ENCODE measurements around the gene PLEKHG2. TPM values are rescaled to one million over a fixed set of nuclear protein-coding genes. Genes with fewer than 3 reads are reported as not detected.
A peak's percentile ranks its signal among the peaks of the same experiment; 100 is the strongest.

The PLEKHG2 gene
- total and polyA plus RNA-seq, 9 of the 15 experiments (the other 6 are each of a cell fraction or from before 2014, with no cell fraction given) = 0.98 to 45.7 (median 9.8) TPM

DNA sequence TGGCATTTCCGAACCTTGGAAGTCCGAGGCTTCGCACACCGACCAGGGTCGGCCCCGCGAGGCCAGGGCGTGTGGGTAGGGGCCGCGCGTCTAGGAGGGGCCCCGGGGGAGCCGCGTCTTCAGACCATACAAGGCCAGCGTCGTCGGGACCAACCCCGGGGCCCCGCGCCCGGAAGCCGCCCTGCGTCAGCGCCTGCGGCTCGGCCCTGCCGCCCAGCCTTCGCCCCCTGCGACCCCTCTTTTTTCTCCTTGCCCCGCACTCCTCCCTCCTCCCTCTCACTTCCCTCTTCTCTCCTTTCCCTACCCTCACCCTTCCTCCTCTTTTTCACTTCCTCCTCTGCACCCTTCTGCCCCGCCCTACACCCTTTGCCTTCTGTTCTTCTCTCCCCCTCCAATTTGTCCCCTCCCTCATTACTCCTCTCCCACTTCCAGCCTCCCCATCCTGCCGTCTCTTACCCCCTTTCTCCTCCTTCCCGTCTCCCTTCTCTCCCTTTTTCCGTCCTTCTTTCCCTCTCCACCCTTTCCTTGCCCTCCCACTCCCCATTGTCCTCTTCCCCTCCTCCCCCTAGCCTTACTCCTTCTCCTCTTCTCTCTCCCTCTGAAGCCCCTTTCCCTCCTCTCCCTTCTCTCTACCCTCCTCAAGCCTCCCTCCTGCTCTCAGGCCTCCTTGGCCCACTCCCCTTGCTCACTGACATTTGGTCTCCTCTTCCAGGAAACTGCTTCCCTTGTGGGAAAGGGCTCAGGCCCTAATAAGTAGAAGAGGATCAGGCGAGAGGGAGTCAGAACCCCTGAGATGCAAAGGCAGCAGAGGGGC is 2.2 kb upstream of the PLEKHG2 start (continued):
- TF ChIP-seq SPI1 (IDR thresholded peaks at IDR 0.05; ENCODE audit: borderline replicate concordance, low read depth, low read length) = peak; percentile 90; the same call in 1 of the 2 replicates
- TF ChIP-seq ZBTB7A (IDR thresholded peaks at IDR 0.05; ENCODE audit: borderline replicate concordance, control insufficient read depth, low read depth, low read length) = peak; percentile 88
- TF ChIP-seq CXXC5 (CRISPR knock-in tag; IDR thresholded peaks at IDR 0.05) = peak; percentile 2; the same call in 1 of the 2 replicates
- TF ChIP-seq RBM17 (IDR thresholded peaks at IDR 0.05; ENCODE audit: borderline replicate concordance, low read depth, low read length) = no peak
- TF ChIP-seq, protein P1, sequence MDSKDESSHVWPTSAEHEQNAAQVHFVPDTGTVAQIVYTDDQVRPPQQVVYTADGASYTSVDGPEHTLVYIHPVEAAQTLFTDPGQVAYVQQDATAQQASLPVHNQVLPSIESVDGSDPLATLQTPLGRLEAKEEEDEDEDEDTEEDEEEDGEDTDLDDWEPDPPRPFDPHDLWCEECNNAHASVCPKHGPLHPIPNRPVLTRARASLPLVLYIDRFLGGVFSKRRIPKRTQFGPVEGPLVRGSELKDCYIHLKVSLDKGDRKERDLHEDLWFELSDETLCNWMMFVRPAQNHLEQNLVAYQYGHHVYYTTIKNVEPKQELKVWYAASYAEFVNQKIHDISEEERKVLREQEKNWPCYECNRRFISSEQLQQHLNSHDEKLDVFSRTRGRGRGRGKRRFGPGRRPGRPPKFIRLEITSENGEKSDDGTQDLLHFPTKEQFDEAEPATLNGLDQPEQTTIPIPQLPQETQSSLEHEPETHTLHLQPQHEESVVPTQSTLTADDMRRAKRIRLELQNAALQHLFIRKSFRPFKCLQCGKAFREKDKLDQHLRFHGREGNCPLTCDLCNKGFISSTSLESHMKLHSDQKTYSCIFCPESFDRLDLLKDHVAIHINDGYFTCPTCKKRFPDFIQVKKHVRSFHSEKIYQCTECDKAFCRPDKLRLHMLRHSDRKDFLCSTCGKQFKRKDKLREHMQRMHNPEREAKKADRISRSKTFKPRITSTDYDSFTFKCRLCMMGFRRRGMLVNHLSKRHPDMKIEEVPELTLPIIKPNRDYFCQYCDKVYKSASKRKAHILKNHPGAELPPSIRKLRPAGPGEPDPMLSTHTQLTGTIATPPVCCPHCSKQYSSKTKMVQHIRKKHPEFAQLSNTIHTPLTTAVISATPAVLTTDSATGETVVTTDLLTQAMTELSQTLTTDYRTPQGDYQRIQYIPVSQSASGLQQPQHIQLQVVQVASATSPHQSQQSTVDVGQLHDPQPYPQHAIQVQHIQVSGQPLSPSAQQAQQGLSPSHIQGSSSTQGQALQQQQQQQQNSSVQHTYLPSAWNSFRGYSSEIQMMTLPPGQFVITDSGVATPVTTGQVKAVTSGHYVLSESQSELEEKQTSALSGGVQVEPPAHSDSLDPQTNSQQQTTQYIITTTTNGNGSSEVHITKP (IDR thresholded peaks at IDR 0.05; ENCODE audit: partially characterized antibody) = peak; percentile 36
- TF ChIP-seq SMARCE1 (IDR thresholded peaks at IDR 0.05) = peak; percentile 90
- peak; percentile 20; the same call in 1 of the 2 replicates for TF ChIP-seq NFIC (IDR thresholded peaks at IDR 0.05)
- TF ChIP-seq RBM39 (optimal IDR thresholded peaks at IDR 0.05; ENCODE audit: low read depth, low read length) = peak; percentile 64
- TF ChIP-seq EGR1 (conservative IDR thresholded peaks at IDR 0.05) = no peak
- TF ChIP-seq JUND (IDR thresholded peaks at IDR 0.05; ENCODE audit: borderline replicate concordance, low read depth, low read length) = no peak
- no peak; the same call in 2 of the 3 replicates for TF ChIP-seq JUND (tag; IDR thresholded peaks at IDR 0.05; ENCODE audit: borderline replicate concordance, low read depth, low read length)
- TF ChIP-seq CREB1 (IDR thresholded peaks at IDR 0.05) = 0 out of 2 replicates have a peak, but pooled peaks have one; percentile 12
- 0 out of 2 replicates have a peak, but pooled peaks have one; percentile 24 for TF ChIP-seq CREB1 (CRISPR knock-in tag; IDR thresholded peaks at IDR 0.05)
- TF ChIP-seq, protein P2, sequence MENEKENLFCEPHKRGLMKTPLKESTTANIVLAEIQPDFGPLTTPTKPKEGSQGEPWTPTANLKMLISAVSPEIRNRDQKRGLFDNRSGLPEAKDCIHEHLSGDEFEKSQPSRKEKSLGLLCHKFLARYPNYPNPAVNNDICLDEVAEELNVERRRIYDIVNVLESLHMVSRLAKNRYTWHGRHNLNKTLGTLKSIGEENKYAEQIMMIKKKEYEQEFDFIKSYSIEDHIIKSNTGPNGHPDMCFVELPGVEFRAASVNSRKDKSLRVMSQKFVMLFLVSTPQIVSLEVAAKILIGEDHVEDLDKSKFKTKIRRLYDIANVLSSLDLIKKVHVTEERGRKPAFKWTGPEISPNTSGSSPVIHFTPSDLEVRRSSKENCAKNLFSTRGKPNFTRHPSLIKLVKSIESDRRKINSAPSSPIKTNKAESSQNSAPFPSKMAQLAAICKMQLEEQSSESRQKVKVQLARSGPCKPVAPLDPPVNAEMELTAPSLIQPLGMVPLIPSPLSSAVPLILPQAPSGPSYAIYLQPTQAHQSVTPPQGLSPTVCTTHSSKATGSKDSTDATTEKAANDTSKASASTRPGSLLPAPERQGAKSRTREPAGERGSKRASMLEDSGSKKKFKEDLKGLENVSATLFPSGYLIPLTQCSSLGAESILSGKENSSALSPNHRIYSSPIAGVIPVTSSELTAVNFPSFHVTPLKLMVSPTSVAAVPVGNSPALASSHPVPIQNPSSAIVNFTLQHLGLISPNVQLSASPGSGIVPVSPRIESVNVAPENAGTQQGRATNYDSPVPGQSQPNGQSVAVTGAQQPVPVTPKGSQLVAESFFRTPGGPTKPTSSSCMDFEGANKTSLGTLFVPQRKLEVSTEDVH (IDR thresholded peaks at IDR 0.05; ENCODE audit: low read depth, partially characterized antibody) = peak; percentile 59
- TF ChIP-seq, protein P3, sequence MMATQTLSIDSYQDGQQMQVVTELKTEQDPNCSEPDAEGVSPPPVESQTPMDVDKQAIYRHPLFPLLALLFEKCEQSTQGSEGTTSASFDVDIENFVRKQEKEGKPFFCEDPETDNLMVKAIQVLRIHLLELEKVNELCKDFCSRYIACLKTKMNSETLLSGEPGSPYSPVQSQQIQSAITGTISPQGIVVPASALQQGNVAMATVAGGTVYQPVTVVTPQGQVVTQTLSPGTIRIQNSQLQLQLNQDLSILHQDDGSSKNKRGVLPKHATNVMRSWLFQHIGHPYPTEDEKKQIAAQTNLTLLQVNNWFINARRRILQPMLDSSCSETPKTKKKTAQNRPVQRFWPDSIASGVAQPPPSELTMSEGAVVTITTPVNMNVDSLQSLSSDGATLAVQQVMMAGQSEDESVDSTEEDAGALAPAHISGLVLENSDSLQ (IDR thresholded peaks at IDR 0.05) = 0 out of 2 replicates have a peak, but pooled peaks have one; percentile 12
- TF ChIP-seq PCBP2 (IDR thresholded peaks at IDR 0.05; ENCODE audit: low read depth, low read length, poor library complexity, severe bottlenecking) = peak; percentile 78
- TF ChIP-seq POLR2G (IDR thresholded peaks at IDR 0.05; ENCODE audit: low read depth, low read length) = peak; percentile 86
